Liver (tissue), 9 donors: ENCODE data around the gene ACTL8. TPM values are rescaled to one million over a fixed set of nuclear protein-coding genes. Genes with fewer than 3 reads are reported as not detected.
"Not testable (repeated sequence)": the region's sequence is repeated elsewhere in the genome, so short reads cannot be mapped to it uniquely, and the experiment has no call there.

Source experiments
- DNase-seq: peaks from one replicate; pipeline ENCODE4 v3.0.0-alpha.2; 2017; ENCODE audit warnings: low spot score
- H3K27ac ChIP-seq, 2 donors: one replicate each; pipeline ENCODE4 v1.7.0; 2013; ENCODE audit warnings: inconsistent platforms in 2 of 2, low read length in 2 of 2, control low read depth in 1 of 2, low read depth in 1 of 2, mild to moderate bottlenecking in 1 of 2
- H3K27me3 ChIP-seq, 4 donors: one replicate each; pipeline versions ENCODE4 v1.6.1 to v1.7.0; 2013; ENCODE audit warnings: low read length in 3 of 4, inconsistent platforms in 1 of 4, mild to moderate bottlenecking in 1 of 4, moderate library complexity in 1 of 4; ENCODE audit not compliant: control insufficient read depth in 4 of 4, insufficient read depth in 4 of 4
- H3K36me3 ChIP-seq, 4 donors: one replicate each; pipeline versions ENCODE4 v1.6.1 to v1.7.0; 2013; ENCODE audit warnings: low read length in 3 of 4, mild to moderate bottlenecking in 3 of 4, low read depth in 1 of 4, moderate library complexity in 1 of 4; ENCODE audit not compliant: control insufficient read depth in 4 of 4, insufficient read depth in 3 of 4
- H3K4me1 ChIP-seq, 4 donors: one replicate each; pipeline versions ENCODE4 v1.6.1 to v1.7.0; 2013; ENCODE audit warnings: low read length in 3 of 4, mild to moderate bottlenecking in 3 of 4, moderate library complexity in 1 of 4; ENCODE audit not compliant: control insufficient read depth in 4 of 4, insufficient read depth in 4 of 4
- H3K4me3 ChIP-seq, 3 donors: one replicate each; pipeline versions ENCODE4 v1.6.1 to v1.7.0; 2013; ENCODE audit warnings: low read length in 3 of 3, control low read depth in 1 of 3, low read depth in 1 of 3, mild to moderate bottlenecking in 1 of 3
- H3K9ac ChIP-seq, 2 donors: one replicate each; pipeline ENCODE4 v1.7.0; 2013; ENCODE audit warnings: low read length in 2 of 2, mild to moderate bottlenecking in 2 of 2, moderate library complexity in 2 of 2, control low read depth in 1 of 2, low read depth in 1 of 2
- H3K9me3 ChIP-seq, 4 donors: one replicate each; pipeline versions ENCODE4 v1.6.1 to v1.7.0; 2013; ENCODE audit warnings: low read length in 3 of 4; ENCODE audit not compliant: control insufficient read depth in 4 of 4
- ATF3 ChIP-seq: IDR thresholded peaks from 2 replicates; pipeline ENCODE4 v1.6.1; 2016; ENCODE audit warnings: antibody characterized with exemption
- FOXA1 ChIP-seq: IDR thresholded peaks from 2 replicates; pipeline ENCODE4 v1.6.1; 2016; ENCODE audit warnings: antibody characterized with exemption
- FOXA2 ChIP-seq: IDR thresholded peaks from 2 replicates; pipeline ENCODE4 v1.6.1; 2016; ENCODE audit warnings: antibody characterized with exemption
- GABPA ChIP-seq, 2 donors: IDR thresholded peaks in 1 of 2; conservative IDR thresholded peaks in 1 of 2; 2 replicates each; pipeline ENCODE4 v1.6.1; 2016; ENCODE audit warnings: antibody characterized with exemption in 2 of 2, mild to moderate bottlenecking in 1 of 2, moderate library complexity in 1 of 2
- HNF4A ChIP-seq, 2 donors: conservative IDR thresholded peaks; 2 replicates each; pipeline ENCODE4 v1.6.1; 2016; ENCODE audit warnings: antibody characterized with exemption in 2 of 2, mild to moderate bottlenecking in 2 of 2
- JUND ChIP-seq, 2 donors: IDR thresholded peaks; 2 replicates each; pipeline ENCODE4 v1.6.1; 2016; ENCODE audit warnings: antibody characterized with exemption in 2 of 2
- NR2F2 ChIP-seq: IDR thresholded peaks from 2 replicates; pipeline ENCODE4 v1.6.1; 2016; ENCODE audit warnings: antibody characterized with exemption
- RAD21 ChIP-seq, 2 donors: IDR thresholded peaks; 2 replicates each; pipeline ENCODE4 v1.6.1; 2016; ENCODE audit warnings: antibody characterized with exemption in 2 of 2, mild to moderate bottlenecking in 2 of 2
- RXRA ChIP-seq, 2 donors: IDR thresholded peaks; 2 replicates each; pipeline ENCODE4 v1.6.1; 2017 to 2018; ENCODE audit warnings: antibody characterized with exemption in 2 of 2, mild to moderate bottlenecking in 1 of 2
- SP1 ChIP-seq: IDR thresholded peaks from 2 replicates; pipeline ENCODE4 v1.6.1; 2018; ENCODE audit warnings: antibody characterized with exemption, mild to moderate bottlenecking
- TAF1 ChIP-seq: conservative IDR thresholded peaks from 2 replicates; pipeline ENCODE4 v1.6.1; 2016; ENCODE audit warnings: antibody characterized with exemption, mild to moderate bottlenecking
- YY1 ChIP-seq: IDR thresholded peaks from 2 replicates; pipeline ENCODE4 v1.6.1; 2016; ENCODE audit warnings: antibody characterized with exemption, mild to moderate bottlenecking
- WGBS: extraction: QIAGEN DNeasy Blood & Tissue Kit; methylation state at CpG from one replicate; pipeline ENCODE4 v1.1.7; 2013; 5-methylcytosine and 5-hydroxymethylcytosine counted together
- polyA plus RNA-seq, 2 donors: library from polyadenylated mRNA; stranded (reverse) in 1 of 2; unstranded in 1 of 2; fragments of 200-250 nt in 1 of 2; fragments of >200 nt in 1 of 2; fragmentation: Nextera tagmentation in 1 of 2; extraction: Ambion mirVana in 1 of 2; gene quantifications; one replicate each; pipeline versions ENCODE4 v1.2.1 to v1.2.3, GENCODE V29; 2013 to 2015
- total RNA-seq, 2 donors: library from RNA; depleted of rRNA; stranded (reverse); fragments of >200 nt; gene quantifications; one replicate each; pipeline ENCODE4 v1.2.3, GENCODE V29; 2014
- TF ChIP-seq, protein P1 (sequence below): fragments of 150-350 bp; IDR thresholded peaks from 2 replicates; pipeline ENCODE4 v1.5.1; 2017; ENCODE audit warnings: improper control_type of control experiment, low read depth, low read length; ENCODE audit not compliant: missing input control
- TF ChIP-seq, protein P2 (sequence below): IDR thresholded peaks from 2 replicates; pipeline ENCODE4 v1.6.1; 2016; ENCODE audit warnings: antibody characterized with exemption, mild to moderate bottlenecking
- donor health status: healthy.
- donor health status: healthy.
- donor health status: healthy.
- donor health status: healthy.
- donor health status: healthy.

Gene ACTL8
- total and polyA plus RNA-seq, 4 donors, result not detected

- 82% methylated on average over 11 of the region's 11 CpGs for WGBS
Observed at GRCh38 chr1:17744666-17745478, 10.3 kb upstream of the ACTL8 start.

DNA sequence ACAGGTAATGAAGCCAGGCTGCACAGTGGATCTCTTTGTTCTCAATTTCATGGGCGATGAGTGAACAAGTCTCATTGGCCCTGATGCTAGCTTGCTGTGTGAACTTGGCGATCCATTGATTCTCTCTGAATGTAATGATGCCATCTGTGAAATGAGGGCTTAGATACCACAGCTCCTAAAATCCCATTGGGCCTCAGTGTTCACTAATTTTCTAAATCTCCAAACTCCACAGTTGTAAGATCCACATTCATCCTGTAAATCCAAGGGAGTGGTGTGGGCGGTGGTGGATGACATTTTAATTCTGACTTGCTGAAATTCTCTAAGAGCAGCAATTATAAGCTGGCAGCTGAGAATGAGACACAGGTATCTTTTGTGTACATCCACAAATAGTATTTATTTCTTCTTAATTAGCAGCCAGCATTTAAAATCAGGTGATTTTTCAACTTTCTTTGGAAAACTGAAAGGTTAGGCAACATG is 9.6 kb upstream of the ACTL8 start:
- TF ChIP-seq RXRA (IDR thresholded peaks at IDR 0.05) (no peak), NR2F2 (no peak), FOXA2 (no peak), ATF3 (no peak), TAF1 (no peak), YY1 (no peak), SP1 (no peak)
- TF ChIP-seq, protein P1, sequence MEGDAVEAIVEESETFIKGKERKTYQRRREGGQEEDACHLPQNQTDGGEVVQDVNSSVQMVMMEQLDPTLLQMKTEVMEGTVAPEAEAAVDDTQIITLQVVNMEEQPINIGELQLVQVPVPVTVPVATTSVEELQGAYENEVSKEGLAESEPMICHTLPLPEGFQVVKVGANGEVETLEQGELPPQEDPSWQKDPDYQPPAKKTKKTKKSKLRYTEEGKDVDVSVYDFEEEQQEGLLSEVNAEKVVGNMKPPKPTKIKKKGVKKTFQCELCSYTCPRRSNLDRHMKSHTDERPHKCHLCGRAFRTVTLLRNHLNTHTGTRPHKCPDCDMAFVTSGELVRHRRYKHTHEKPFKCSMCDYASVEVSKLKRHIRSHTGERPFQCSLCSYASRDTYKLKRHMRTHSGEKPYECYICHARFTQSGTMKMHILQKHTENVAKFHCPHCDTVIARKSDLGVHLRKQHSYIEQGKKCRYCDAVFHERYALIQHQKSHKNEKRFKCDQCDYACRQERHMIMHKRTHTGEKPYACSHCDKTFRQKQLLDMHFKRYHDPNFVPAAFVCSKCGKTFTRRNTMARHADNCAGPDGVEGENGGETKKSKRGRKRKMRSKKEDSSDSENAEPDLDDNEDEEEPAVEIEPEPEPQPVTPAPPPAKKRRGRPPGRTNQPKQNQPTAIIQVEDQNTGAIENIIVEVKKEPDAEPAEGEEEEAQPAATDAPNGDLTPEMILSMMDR, result no peak
- DNase-seq, result no peak
- no peak overlapping the region for H3K27ac ChIP-seq
- WGBS, result 87% methylated on average over 3 of the region's 3 CpGs
- H3K9me3 ChIP-seq, result no peaks in the 10 kb centered on the region
- no peaks in the 10 kb centered on the region for H3K36me3 ChIP-seq
- H3K9ac ChIP-seq, result no peak overlapping the region
- H3K4me3 ChIP-seq, result no peak overlapping the region
- H3K4me1 ChIP-seq, result no peaks in the 10 kb centered on the region
- no peaks in the 10 kb centered on the region for H3K27me3 ChIP-seq

More at GRCh38 chr1:17744666-17745478, 10.3 kb upstream of the ACTL8 start:
- DNase-seq, result no peak
- Histone ChIP-seq H3K27me3 (no peaks in the 10 kb centered on the region), H3K4me1 (no peaks in the 10 kb centered on the region), H3K9ac (no peak overlapping the region), H3K36me3 (no peaks in the 10 kb centered on the region), H3K27ac (no peak overlapping the region), H3K4me3 (no peak overlapping the region), H3K9me3 (no peaks in the 10 kb centered on the region)
- TF ChIP-seq NR2F2 (no peak), FOXA1 (no peak), RXRA (IDR thresholded peaks at IDR 0.05) (no peak)

DNA sequence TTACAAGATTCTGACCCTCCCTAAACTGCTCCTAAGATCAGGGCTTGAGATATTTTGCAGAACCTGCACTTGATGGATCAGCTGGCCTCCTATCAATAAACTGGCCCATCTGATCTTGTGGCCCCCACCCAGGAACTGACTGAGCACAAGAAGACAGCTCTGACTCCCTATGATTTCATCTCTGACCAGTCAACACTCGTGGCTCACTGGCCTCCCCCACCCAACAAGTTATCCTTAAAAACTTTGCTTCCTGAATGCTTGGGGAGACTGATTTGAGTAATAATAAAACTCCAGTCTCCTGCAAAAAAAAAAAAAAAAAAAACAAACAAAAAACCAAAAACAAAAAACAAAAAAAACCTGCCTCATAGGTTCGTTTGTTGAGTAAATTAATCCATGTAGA is 8.9 kb upstream of the ACTL8 start:
- H3K27me3 ChIP-seq, H3K4me3 ChIP-seq, H3K27ac ChIP-seq, H3K9me3 ChIP-seq, H3K36me3 ChIP-seq, H3K9ac ChIP-seq, DNase-seq, H3K4me1 ChIP-seq: not testable (repeated sequence)
- WGBS, result 76% methylated on average over 2 of the region's 2 CpGs

GRCh38 chr1:17746920-17747319 is 8.2 kb upstream of the ACTL8 start:
- H3K27ac ChIP-seq, result no peak overlapping the region
- 82% methylated on average over 2 of the region's 2 CpGs for WGBS
- H3K36me3 ChIP-seq, result no peaks in the 10 kb centered on the region
- no peak overlapping the region for H3K4me3 ChIP-seq
- H3K4me1 ChIP-seq, result no peaks in the 10 kb centered on the region
- no peak overlapping the region for H3K9ac ChIP-seq
- no peaks in the 10 kb centered on the region for H3K9me3 ChIP-seq
- H3K27me3 ChIP-seq, result no peaks in the 10 kb centered on the region
- DNase-seq, result no peak
- no peak for TF ChIP-seq RXRA (IDR thresholded peaks at IDR 0.05)
- TF ChIP-seq HNF4A (conservative IDR thresholded peaks at IDR 0.05), result no peak
- TF ChIP-seq FOXA1, result no peak
- no peak for TF ChIP-seq TAF1
- TF ChIP-seq, protein P1, result no peak
- TF ChIP-seq YY1, result no peak
- TF ChIP-seq GABPA (IDR thresholded peaks at IDR 0.05 in 1 of 2, conservative IDR thresholded peaks at IDR 0.05 in 1 of 2), result no peak
- TF ChIP-seq JUND (IDR thresholded peaks at IDR 0.05), result no peak
- no peak for TF ChIP-seq ATF3
- TF ChIP-seq, protein P2, sequence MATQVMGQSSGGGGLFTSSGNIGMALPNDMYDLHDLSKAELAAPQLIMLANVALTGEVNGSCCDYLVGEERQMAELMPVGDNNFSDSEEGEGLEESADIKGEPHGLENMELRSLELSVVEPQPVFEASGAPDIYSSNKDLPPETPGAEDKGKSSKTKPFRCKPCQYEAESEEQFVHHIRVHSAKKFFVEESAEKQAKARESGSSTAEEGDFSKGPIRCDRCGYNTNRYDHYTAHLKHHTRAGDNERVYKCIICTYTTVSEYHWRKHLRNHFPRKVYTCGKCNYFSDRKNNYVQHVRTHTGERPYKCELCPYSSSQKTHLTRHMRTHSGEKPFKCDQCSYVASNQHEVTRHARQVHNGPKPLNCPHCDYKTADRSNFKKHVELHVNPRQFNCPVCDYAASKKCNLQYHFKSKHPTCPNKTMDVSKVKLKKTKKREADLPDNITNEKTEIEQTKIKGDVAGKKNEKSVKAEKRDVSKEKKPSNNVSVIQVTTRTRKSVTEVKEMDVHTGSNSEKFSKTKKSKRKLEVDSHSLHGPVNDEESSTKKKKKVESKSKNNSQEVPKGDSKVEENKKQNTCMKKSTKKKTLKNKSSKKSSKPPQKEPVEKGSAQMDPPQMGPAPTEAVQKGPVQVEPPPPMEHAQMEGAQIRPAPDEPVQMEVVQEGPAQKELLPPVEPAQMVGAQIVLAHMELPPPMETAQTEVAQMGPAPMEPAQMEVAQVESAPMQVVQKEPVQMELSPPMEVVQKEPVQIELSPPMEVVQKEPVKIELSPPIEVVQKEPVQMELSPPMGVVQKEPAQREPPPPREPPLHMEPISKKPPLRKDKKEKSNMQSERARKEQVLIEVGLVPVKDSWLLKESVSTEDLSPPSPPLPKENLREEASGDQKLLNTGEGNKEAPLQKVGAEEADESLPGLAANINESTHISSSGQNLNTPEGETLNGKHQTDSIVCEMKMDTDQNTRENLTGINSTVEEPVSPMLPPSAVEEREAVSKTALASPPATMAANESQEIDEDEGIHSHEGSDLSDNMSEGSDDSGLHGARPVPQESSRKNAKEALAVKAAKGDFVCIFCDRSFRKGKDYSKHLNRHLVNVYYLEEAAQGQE, result no peak
- TF ChIP-seq NR2F2, result no peak
- TF ChIP-seq RAD21 (IDR thresholded peaks at IDR 0.05), result no peak
